Liver (tissue), 3 donors: ENCODE results near the gene RAB7A.

ENCODE experiments used
- ATF3 ChIP-seq: IDR thresholded peaks from 2 replicates; pipeline ENCODE4 v1.6.1; 2016; ENCODE audit warnings: antibody characterized with exemption
- CTCF ChIP-seq: fragments of 150-350 bp; IDR thresholded peaks from 2 replicates; pipeline ENCODE4 v1.5.1; 2017; ENCODE audit warnings: improper control_type of control experiment, low read depth, low read length; ENCODE audit not compliant: missing input control
- EGR1 ChIP-seq, 2 donors: IDR thresholded peaks; 2 replicates each; pipeline ENCODE4 v1.6.1; 2016 to 2018; ENCODE audit warnings: antibody characterized with exemption in 2 of 2, low read depth in 2 of 2
- FOXA1 ChIP-seq: IDR thresholded peaks from 2 replicates; pipeline ENCODE4 v1.6.1; 2016; ENCODE audit warnings: antibody characterized with exemption
- GABPA ChIP-seq, 2 donors: IDR thresholded peaks in 1 of 2; conservative IDR thresholded peaks in 1 of 2; 2 replicates each; pipeline ENCODE4 v1.6.1; 2016; ENCODE audit warnings: antibody characterized with exemption in 2 of 2, mild to moderate bottlenecking in 1 of 2, moderate library complexity in 1 of 2
- HNF4A ChIP-seq, 2 donors: conservative IDR thresholded peaks; 2 replicates each; pipeline ENCODE4 v1.6.1; 2016; ENCODE audit warnings: antibody characterized with exemption in 2 of 2, mild to moderate bottlenecking in 2 of 2
- RAD21 ChIP-seq, 2 donors: IDR thresholded peaks; 2 replicates each; pipeline ENCODE4 v1.6.1; 2016; ENCODE audit warnings: antibody characterized with exemption in 2 of 2, mild to moderate bottlenecking in 2 of 2
- REST ChIP-seq: IDR thresholded peaks from 2 replicates; pipeline ENCODE4 v1.6.1; 2016; ENCODE audit warnings: antibody characterized with exemption, mild to moderate bottlenecking
- SP1 ChIP-seq: IDR thresholded peaks from 2 replicates; pipeline ENCODE4 v1.6.1; 2018; ENCODE audit warnings: antibody characterized with exemption, mild to moderate bottlenecking
- TAF1 ChIP-seq: conservative IDR thresholded peaks from 2 replicates; pipeline ENCODE4 v1.6.1; 2016; ENCODE audit warnings: antibody characterized with exemption, mild to moderate bottlenecking
- YY1 ChIP-seq: IDR thresholded peaks from 2 replicates; pipeline ENCODE4 v1.6.1; 2016; ENCODE audit warnings: antibody characterized with exemption, mild to moderate bottlenecking
- donor health status: healthy.
- donor health status: healthy.

DNA sequence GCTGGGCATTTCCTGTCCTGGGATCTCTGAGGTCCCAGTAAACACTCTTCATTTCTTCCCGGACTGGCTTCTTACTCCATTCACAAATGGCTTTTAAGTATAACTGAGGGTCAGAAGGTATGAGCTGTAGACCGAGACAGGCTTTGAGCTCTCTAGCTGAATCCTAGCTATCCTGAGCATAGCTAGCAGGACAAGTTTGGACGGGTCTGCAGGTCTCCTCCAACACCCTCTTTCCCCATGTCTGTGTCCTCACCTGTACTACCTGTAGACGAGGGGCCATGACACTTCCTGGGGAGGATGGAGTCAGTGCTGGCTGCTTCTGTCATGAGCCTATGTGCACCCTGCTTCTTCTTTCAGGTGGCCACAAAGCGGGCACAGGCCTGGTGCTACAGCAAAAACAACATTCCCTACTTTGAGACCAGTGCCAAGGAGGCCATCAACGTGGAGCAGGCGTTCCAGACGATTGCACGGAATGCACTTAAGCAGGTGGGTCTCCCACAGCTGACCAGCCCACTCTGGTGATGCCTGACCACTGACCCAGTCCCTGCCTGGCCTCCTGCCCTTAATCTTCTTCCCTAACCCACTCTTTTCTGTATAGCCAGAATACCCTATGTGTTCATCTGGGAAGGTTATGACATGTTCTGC is 81.3 kb downstream of the RAB7A start:
- no peak for TF ChIP-seq TAF1
- no peak for TF ChIP-seq CTCF
- no peak for TF ChIP-seq FOXA1
- TF ChIP-seq HNF4A (conservative IDR thresholded peaks at IDR 0.05) = no peak
- TF ChIP-seq REST = no peak
- TF ChIP-seq GABPA (IDR thresholded peaks at IDR 0.05 in 1 of 2, conservative IDR thresholded peaks at IDR 0.05 in 1 of 2) = no peak
- TF ChIP-seq YY1 = no peak
- TF ChIP-seq RAD21 (IDR thresholded peaks at IDR 0.05) = no peak
- TF ChIP-seq EGR1 (IDR thresholded peaks at IDR 0.05; ENCODE audit: low read depth in 2 of 2) = no peak
- no peak for TF ChIP-seq ATF3
- no peak for TF ChIP-seq SP1
